DOHH2 (cell line): ENCODE measurements around the gene CD70.
"Not testable (repeated sequence)": the region's sequence is repeated elsewhere in the genome, so short reads cannot be mapped to it uniquely, and the experiment has no call there.

Experiments used
- H3F3A ChIP-seq: fragments of 200-600 bp; sonication (generic), shearing (Covaris generic); 2 replicates; pipeline ENCODE4 v1.6.0; 2016; ENCODE audit warnings: antibody characterized with exemption, mild to moderate bottlenecking; ENCODE audit not compliant: control insufficient read depth, insufficient read depth
- H3K27ac ChIP-seq: fragments of 200-600 bp; sonication (generic); 2 replicates; pipeline ENCODE4 v1.5.1; 2014; ENCODE audit warnings: low read depth, mild to moderate bottlenecking, low read length, moderate library complexity
- H3K27me3 ChIP-seq: fragments of 200-600 bp; sonication (generic); 2 replicates; pipeline ENCODE4 v1.6.1; 2014; ENCODE audit warnings: mild to moderate bottlenecking, low read length, mixed read lengths; ENCODE audit not compliant: control insufficient read depth
- H3K36me3 ChIP-seq: fragments of 200-600 bp; sonication (generic); 2 replicates; pipeline ENCODE4 v1.6.1; 2014; ENCODE audit warnings: mild to moderate bottlenecking, low read length, moderate library complexity, mixed read lengths; ENCODE audit not compliant: control insufficient read depth
- H3K4me1 ChIP-seq: fragments of 200-600 bp; sonication (generic); 2 replicates; pipeline ENCODE4 v1.6.1; 2014; ENCODE audit warnings: mild to moderate bottlenecking, low read length, mixed read lengths; ENCODE audit not compliant: control insufficient read depth
- H3K4me2 ChIP-seq: fragments of 200-600 bp; sonication (generic); 2 replicates; pipeline ENCODE4 v1.6.0; 2014; ENCODE audit warnings: mild to moderate bottlenecking, low read length, moderate library complexity
- H3K4me3 ChIP-seq: fragments of 200-600 bp; sonication (generic); 2 replicates; pipeline ENCODE4 v1.5.1; 2014; ENCODE audit warnings: mild to moderate bottlenecking, low read length, mixed read lengths
- H3K79me2 ChIP-seq: fragments of 200-600 bp; sonication (generic); 2 replicates; pipeline ENCODE4 v1.6.1; 2014; ENCODE audit warnings: mild to moderate bottlenecking, low read length, mixed read lengths; ENCODE audit not compliant: control insufficient read depth
- H3K9me2 ChIP-seq: fragments of 200-600 bp; sonication (generic); replicated peaks from 2 replicates; pipeline ENCODE4 v1.6.1; 2014; ENCODE audit warnings: mild to moderate bottlenecking, low read length, mixed read lengths; ENCODE audit not compliant: control insufficient read depth
- H3K9me3 ChIP-seq: fragments of 200-600 bp; sonication (generic); 2 replicates; pipeline ENCODE4 v1.6.1; 2014; ENCODE audit warnings: antibody characterized with exemption, low read length, mixed read lengths; ENCODE audit not compliant: control insufficient read depth, insufficient read depth
- H4K20me1 ChIP-seq: fragments of 200-600 bp; sonication (generic); 2 replicates; pipeline ENCODE4 v1.6.0; 2014; ENCODE audit warnings: low read depth, mild to moderate bottlenecking, antibody characterized with exemption, low read length, moderate library complexity; ENCODE audit not compliant: control insufficient read depth, insufficient read depth
- EZH2phosphoT487 ChIP-seq: fragments of 200-600 bp; sonication (generic); IDR thresholded peaks from 2 replicates; pipeline ENCODE4 v1.6.1; 2017; ENCODE audit warnings: borderline replicate concordance, mild to moderate bottlenecking, antibody characterized with exemption, low read length, moderate library complexity, mixed read lengths
- TF ChIP-seq, protein P1 (sequence below): fragments of 200-600 bp; sonication (generic); IDR thresholded peaks from one replicate; pipeline ENCODE4 v1.5.1; 2014; ENCODE audit warnings: antibody characterized with exemption, mild to moderate bottlenecking, low read depth, low read length; ENCODE audit not compliant: poor library complexity, severe bottlenecking

The CD70 gene

DNA sequence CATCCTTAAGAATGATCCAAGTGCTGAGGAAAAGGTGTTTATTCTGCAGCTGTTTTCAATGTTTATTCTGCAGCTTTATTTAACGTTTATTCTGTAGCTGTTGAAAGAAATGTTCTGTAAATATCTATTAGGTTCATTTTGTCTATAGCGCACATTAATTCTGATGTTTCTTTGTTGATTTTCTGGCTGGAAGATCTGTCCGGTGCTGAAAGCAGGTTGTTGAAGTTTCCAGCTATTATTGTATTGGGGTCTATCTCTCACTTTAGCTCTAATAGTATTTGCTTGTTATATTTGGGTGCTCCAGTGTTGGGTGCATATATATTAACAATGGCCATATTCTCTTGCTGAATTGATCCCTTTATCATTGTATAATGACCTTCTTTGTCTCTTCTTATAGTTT lies 20.2 kb downstream of the CD70 start:
- 0 out of 2 replicates have a peak, but pooled peaks cover 4% of the 10 kb centered on the region for H3K27me3 ChIP-seq

DNA sequence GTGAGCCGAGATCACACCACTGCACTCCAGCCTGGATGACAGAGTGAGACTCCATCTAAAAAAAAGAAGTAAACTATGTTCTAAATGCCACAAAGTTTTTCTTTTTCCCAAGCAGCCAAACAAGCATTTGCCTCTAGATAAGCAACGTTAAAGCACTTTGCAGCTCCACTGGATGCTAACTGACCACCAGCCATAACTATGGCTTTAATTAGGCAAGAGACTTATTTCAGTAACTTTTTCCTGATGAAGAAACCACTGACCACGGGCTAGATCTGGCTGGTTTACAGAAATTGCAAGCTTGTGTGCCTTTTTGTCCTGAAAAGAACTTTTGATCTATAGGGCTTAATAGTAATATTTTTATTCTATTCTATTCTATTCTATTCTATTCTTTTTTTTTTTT lies 22.1 kb downstream of the CD70 start:
- Histone ChIP-seq H3K9me3 (peaks cover 34% of the 10 kb centered on the region), H3K9me2 (no peaks in the 10 kb centered on the region), H3K4me1 (peaks cover 8% of the 10 kb centered on the region), H3K4me3 (no peak overlapping the region), H3K4me2 (no peak overlapping the region), H3K79me2 (no peaks in the 10 kb centered on the region), H3K27me3 (0 out of 2 replicates have a peak, but pooled peaks cover 4% of the 10 kb centered on the region), H4K20me1 (no peaks in the 10 kb centered on the region), H3K27ac (no peak overlapping the region), H3K36me3 (no peaks in the 10 kb centered on the region), H3F3A (no peaks in the 10 kb centered on the region)
- TF ChIP-seq, protein P1, sequence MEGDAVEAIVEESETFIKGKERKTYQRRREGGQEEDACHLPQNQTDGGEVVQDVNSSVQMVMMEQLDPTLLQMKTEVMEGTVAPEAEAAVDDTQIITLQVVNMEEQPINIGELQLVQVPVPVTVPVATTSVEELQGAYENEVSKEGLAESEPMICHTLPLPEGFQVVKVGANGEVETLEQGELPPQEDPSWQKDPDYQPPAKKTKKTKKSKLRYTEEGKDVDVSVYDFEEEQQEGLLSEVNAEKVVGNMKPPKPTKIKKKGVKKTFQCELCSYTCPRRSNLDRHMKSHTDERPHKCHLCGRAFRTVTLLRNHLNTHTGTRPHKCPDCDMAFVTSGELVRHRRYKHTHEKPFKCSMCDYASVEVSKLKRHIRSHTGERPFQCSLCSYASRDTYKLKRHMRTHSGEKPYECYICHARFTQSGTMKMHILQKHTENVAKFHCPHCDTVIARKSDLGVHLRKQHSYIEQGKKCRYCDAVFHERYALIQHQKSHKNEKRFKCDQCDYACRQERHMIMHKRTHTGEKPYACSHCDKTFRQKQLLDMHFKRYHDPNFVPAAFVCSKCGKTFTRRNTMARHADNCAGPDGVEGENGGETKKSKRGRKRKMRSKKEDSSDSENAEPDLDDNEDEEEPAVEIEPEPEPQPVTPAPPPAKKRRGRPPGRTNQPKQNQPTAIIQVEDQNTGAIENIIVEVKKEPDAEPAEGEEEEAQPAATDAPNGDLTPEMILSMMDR, result no peak
- no peak for TF ChIP-seq EZH2phosphoT487

More for the DNA sequence above, 20.2 kb downstream of the CD70 start:
- Histone ChIP-seq H3K4me1 (peaks cover 27% of the 10 kb centered on the region), H3K79me2 (no peaks in the 10 kb centered on the region), H3K27ac (no peak overlapping the region), H3K4me2 (no peak overlapping the region), H4K20me1 (no peaks in the 10 kb centered on the region), H3K9me3 (peaks cover 25% of the 10 kb centered on the region), H3K36me3 (no peaks in the 10 kb centered on the region), H3K9me2 (no peaks in the 10 kb centered on the region), H3K4me3 (no peak overlapping the region), H3F3A (no peaks in the 10 kb centered on the region)
- no peak for TF ChIP-seq EZH2phosphoT487
- TF ChIP-seq, protein P1, result no peak

DNA sequence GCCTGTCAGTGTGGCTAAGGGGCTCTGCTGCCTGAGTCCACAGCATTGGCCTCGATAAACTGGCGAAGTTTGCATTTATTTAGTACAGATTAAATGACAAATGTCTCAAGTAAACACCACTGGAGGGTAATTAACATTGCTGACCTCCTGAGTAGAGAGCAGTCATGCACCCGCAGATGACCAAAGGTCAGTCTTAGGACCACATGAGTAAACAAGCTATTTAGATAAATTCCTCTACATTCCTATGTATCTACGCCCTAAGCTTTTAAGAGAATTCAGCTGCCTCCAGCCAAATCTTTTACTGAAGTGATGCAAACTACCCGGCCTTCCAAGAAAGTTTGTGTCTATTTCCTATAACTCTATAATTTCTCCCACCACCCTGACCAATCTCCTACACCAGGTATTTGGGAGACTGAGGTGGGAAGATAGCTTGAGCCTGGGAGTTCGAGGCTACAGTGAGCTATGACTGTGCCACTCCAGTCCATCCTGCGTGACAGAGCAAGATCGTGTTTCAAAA lies 22.9 kb downstream of the CD70 start:
- no peak overlapping the region for H3K4me3 ChIP-seq
- H3K9me2 ChIP-seq, result no peaks in the 10 kb centered on the region
- no peak for TF ChIP-seq EZH2phosphoT487
- TF ChIP-seq, protein P1, result no peak
- peaks cover 34% of the 10 kb centered on the region for H3K9me3 ChIP-seq
- no peak overlapping the region for H3K4me2 ChIP-seq
- no peaks in the 10 kb centered on the region for H3F3A ChIP-seq
- H3K27me3 ChIP-seq, result 0 out of 2 replicates have a peak, but pooled peaks cover 4% of the 10 kb centered on the region
- H3K36me3 ChIP-seq, result no peaks in the 10 kb centered on the region
- H4K20me1 ChIP-seq, result no peaks in the 10 kb centered on the region
- peaks cover 4% of the 10 kb centered on the region; the same call in 1 of the 2 replicates for H3K4me1 ChIP-seq
- H3K79me2 ChIP-seq, result no peaks in the 10 kb centered on the region
- H3K27ac ChIP-seq, result no peak overlapping the region

DNA sequence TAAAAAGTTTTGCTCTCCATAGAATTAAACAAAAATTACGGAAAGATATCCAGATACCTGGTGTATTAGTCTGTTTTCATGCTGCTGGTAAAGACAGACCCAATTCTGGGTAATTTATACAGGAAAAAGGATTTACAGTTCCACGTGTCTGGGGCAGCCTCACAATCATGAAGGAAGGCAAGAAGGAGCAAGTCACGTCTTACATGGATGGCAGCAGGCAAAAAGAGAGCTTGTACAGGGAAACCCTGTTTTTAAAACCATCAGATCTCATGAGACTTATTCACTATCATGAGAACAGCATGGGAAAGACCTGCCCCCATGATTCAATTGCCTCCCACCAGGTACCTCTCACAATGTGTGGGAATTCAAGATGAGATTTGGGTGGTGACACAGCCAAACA lies 24.2 kb downstream of the CD70 start:
- H3K9me3 ChIP-seq, result peaks cover 28% of the 10 kb centered on the region
- H3K36me3 ChIP-seq, result not testable (repeated sequence)

More for the DNA sequence above, 24.2 kb downstream of the CD70 start:
- H3F3A ChIP-seq, H3K9me2 ChIP-seq, H3K4me2 ChIP-seq, H3K27ac ChIP-seq, H3K4me1 ChIP-seq, H4K20me1 ChIP-seq, H3K4me3 ChIP-seq, H3K27me3 ChIP-seq, H3K79me2 ChIP-seq: not testable (repeated sequence)
